GM21360 (cell line): Measurements from ENCODE around the gene HOTAIR.

Source experiments
- ATAC-seq: cut with Tn5 transposase; IDR thresholded peaks from one replicate; pipeline ENCODE4 v1.9.1; 2021; ENCODE audit warnings: mild to moderate bottlenecking, moderate library complexity; ENCODE audit not compliant: unreplicated experiment

HOTAIR gene

DNA sequence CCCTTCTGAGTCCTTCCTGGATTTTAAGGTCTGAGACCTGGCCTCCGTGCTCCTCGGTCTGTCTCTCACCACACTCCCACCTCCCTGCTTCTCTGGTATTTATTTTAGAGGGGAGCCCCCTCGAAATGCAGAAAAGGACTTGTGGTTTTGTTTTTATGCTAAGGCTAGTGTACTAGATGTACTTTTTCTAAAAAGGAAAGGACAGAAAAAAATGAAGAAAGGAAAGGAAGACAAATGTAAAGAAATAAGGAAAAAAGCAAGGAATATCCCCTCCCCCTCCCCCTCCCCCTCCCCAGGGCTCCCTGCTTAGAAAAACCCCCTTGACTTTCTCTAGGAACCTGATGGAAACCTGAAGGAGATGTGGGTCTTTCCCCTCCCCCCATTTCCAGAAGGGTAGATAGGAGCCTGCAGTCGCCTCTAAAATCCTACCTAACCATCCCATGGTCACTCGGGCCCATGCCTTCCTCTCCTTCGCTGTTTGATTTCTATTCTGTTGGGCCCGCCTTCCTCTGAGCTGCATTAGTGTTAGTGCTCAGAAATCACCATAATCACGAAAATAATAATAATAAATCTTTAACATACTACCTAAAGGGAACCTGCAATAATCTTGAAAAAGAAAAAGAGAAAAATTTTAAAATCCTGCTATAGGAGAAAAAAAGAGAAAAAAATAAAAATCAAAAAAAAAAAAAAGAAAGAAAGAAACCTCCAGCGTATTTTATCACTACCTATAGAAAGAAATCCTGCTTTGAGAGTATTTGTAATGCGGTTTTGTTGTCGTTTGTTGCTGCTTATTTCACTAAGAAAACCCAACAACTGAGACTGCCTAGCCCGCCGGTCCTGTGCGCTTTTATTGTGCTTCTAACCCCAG lies 37.1 kb upstream of the HOTAIR start:
- no peak for ATAC-seq

GRCh38 chr12:54010972-54011664 lies 36.4 kb upstream of the HOTAIR start:
- ATAC-seq = no peak

GRCh38 chr12:54010053-54010971 lies 35.6 kb upstream of the HOTAIR start:
- no peak for ATAC-seq

DNA sequence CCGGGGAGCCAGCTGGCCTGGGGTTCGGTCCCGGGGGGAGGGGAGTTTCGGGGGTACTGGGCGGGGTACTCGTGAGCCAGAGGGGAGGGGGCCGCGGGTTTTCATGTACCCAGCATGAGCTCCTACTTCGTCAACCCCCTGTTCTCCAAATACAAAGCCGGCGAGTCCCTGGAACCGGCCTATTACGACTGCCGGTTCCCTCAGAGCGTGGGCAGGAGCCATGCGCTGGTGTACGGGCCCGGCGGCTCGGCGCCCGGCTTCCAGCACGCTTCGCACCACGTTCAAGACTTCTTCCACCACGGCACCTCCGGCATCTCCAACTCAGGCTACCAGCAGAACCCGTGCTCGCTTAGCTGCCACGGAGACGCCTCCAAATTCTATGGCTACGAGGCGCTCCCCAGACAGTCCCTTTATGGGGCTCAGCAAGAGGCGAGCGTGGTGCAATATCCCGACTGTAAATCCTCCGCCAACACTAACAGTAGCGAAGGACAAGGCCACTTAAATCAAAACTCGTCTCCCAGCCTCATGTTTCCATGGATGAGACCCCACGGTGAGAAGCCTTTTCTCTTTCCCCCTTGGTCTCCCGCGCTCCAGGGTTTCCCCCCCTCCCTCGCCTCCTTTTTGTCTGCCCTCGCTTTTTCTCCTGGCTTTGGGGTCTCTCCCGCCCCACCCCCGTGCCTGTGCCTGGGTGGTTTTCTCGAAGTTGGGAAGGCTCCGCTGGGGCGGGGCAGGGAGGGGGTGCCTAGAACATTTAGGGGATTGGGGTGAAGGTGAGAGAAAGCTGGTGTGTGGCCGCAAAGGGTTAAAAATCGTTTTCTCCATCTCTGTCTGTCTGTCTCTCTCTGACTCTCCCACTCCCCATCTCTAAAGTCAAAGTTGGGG lies 34.7 kb upstream of the HOTAIR start:
- no peak for ATAC-seq

- no peak for ATAC-seq
These were observed 33.5 kb upstream of the HOTAIR start for GRCh38 chr12:54008260-54008552.

- no peak for ATAC-seq
These were observed 32.9 kb upstream of the HOTAIR start for GRCh38 chr12:54007538-54008259.

GRCh38 chr12:54006559-54007220 lies 31.9 kb upstream of the HOTAIR start:
- no peak for ATAC-seq

DNA sequence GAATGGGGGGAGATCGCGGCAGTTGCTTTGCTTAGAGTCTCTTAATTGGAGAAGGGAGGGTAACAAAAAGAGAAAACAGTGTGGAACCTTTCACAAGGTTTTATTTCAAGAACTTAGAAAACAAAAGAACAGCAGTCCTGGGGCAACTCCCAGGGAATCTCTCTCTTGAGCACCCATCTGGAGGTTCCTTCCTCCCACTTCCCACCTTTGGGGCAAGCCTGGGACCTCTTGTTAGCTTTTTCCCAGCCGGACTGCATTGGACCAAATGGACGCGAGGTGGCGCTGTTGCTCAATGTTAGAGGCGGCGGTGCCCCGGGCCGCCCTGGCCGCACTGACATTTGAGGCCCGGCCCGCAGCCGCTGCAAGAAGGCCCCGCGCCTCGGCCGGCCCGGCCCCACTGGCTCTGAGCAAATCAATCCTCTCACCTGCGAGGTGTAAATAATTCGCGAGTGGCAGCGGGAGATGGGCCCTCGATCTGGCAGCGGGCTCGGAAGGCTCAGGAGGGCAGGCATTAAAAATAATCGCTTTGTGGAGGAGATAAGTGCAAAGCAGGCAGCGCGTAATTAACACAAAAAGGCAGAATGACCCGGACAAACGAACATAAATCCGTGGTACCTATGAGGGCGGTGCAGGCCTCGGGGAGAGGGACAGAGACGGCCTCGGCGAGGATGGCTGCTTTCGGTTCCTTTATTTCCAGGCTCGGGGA lies 31.3 kb upstream of the HOTAIR start:
- ATAC-seq = peak; percentile 63

GRCh38 chr12:54005531-54005852 lies 30.7 kb upstream of the HOTAIR start:
- no peak for ATAC-seq

DNA sequence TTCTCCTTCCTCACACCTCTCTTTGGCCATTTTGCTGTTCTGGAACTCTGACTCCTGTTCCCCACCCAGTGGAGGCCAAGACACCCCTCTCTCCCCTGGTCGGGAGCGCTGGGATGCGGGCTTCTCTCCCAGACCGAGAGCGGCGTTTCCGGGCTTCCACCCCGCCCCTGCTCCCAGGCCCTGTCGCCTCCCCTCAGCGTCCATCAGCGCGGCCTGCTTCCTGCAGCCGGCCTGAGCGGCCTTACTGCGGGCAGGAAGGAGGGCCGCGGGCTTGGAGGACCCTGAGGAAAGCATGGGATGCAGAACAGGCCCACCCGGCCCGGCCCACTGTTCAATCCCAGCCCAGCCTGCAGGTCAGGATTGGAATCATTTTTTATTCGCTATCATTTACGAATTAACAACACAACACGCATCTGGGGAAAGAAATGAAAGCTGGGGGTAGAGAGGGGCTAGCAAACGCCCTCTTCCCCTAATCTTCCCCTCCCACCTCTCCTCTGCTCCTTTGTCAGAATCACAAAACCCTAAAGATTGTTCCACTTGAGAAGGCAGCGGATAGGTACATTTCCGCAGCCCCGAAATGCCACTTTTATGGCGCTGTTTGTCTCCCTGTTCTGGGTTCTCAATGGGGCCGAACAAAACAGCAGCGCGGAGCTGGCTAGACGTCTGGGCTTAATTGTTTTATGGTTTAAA lies 30.2 kb upstream of the HOTAIR start:
- ATAC-seq = no peak

GRCh38 chr12:54004063-54004840 lies 29.5 kb upstream of the HOTAIR start:
- no peak for ATAC-seq

DNA sequence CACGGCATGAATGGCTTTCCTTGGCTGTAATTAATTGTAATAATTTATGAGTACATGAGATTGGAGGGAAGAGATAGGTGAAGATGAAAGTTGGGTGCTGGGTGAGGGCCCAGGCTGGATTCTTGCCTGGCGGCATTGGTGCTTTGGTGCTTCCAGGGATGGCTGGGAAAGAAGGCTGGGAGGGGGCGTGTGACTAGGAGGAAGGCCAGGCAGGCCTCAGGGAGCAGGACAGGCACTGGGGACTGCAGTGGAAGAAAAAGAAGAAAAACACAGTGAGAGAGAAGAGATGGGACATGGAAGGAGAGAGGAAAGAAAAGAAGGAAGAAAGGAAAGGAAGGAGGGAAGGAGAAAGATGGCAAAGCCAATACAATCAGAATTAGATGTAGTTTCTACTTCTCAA lies 28.9 kb upstream of the HOTAIR start:
- no peak for ATAC-seq

GRCh38 chr12:54002915-54003389 lies 28.2 kb upstream of the HOTAIR start:
- no peak for ATAC-seq

DNA sequence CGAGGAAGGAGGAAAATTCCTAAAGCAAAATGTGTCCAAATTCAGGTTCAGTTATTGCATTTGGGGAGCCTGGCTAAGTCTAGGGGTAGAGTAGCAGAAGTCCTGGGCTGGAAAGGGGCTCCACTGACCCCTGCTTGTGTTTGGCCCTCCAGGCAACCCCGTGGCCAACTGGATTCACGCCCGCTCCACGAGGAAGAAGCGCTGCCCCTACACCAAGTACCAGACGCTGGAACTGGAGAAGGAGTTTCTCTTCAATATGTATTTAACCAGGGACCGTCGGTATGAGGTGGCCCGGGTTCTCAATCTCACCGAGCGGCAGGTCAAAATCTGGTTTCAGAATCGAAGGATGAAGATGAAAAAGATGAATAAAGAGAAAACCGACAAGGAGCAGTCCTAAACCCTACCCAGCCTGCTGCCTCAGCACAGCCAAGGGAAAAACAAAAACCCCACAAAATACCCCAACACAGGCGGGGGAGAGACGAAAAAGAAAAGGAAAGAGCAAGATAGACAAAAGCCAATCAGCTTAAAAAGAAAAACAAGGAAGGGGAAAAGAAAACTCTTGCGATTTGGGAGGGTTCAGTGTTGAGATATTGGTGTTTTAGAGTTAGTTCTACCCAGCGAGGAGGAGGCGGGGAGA lies 27.6 kb upstream of the HOTAIR start:
- ATAC-seq = no peak

GRCh38 chr12:54001283-54002187 lies 26.8 kb upstream of the HOTAIR start:
- no peak for ATAC-seq
